IPS-18a (cell line): ENCODE data around the gene BMERB1.
"Not testable (repeated sequence)": the region's sequence is repeated elsewhere in the genome, so short reads cannot be mapped to it uniquely, and the experiment has no call there.

Experiments
- H3K27ac ChIP-seq: one replicate; pipeline ENCODE4 v1.5.1; 2013; ENCODE audit warnings: low read length
- H3K27me3 ChIP-seq: one replicate; pipeline ENCODE4 v1.6.1; 2013; ENCODE audit warnings: mild to moderate bottlenecking, low read length; ENCODE audit not compliant: control insufficient read depth, insufficient read depth
- H3K36me3 ChIP-seq: one replicate; pipeline ENCODE4 v1.6.1; 2013; ENCODE audit warnings: low read depth, low read length; ENCODE audit not compliant: control insufficient read depth
- H3K4me1 ChIP-seq: one replicate; pipeline ENCODE4 v1.6.1; 2013; ENCODE audit warnings: low read depth, low read length; ENCODE audit not compliant: control insufficient read depth
- H3K4me3 ChIP-seq: one replicate; pipeline ENCODE4 v1.5.1; 2013; ENCODE audit warnings: low read length
- H3K9ac ChIP-seq: one replicate; pipeline ENCODE4 v1.6.1; 2013; ENCODE audit warnings: mild to moderate bottlenecking, low read length, moderate library complexity
- H3K9me3 ChIP-seq: one replicate; pipeline ENCODE4 v1.6.1; 2013; ENCODE audit warnings: low read depth, low read length; ENCODE audit not compliant: control insufficient read depth

Gene BMERB1

GRCh38 chr16:15450624-15451023 is 16.2 kb downstream of the BMERB1 start:
- Histone ChIP-seq H3K9me3 (no peaks in the 10 kb centered on the region), H3K27ac (no peak overlapping the region), H3K36me3 (no peaks in the 10 kb centered on the region), H3K9ac (no peak overlapping the region), H3K4me1 (no peaks in the 10 kb centered on the region), H3K27me3 (no peaks in the 10 kb centered on the region), H3K4me3 (no peak overlapping the region)

- H3K27me3 ChIP-seq, result no peaks in the 10 kb centered on the region
- H3K9me3 ChIP-seq, result no peaks in the 10 kb centered on the region
- no peaks in the 10 kb centered on the region for H3K36me3 ChIP-seq
- H3K4me1 ChIP-seq, result no peaks in the 10 kb centered on the region
- no peak overlapping the region for H3K4me3 ChIP-seq
- H3K27ac ChIP-seq, result no peak overlapping the region
- H3K9ac ChIP-seq, result no peak overlapping the region
Observed at GRCh38 chr16:15451098-15451731, 16.8 kb downstream of the BMERB1 start.

GRCh38 chr16:15452246-15452855 is 18.0 kb downstream of the BMERB1 start:
- Histone ChIP-seq H3K4me3 (no peak overlapping the region), H3K27me3 (no peaks in the 10 kb centered on the region), H3K36me3 (no peaks in the 10 kb centered on the region), H3K9me3 (no peaks in the 10 kb centered on the region), H3K27ac (no peak overlapping the region), H3K9ac (no peak overlapping the region), H3K4me1 (no peaks in the 10 kb centered on the region)

- not testable (repeated sequence) for H3K27ac ChIP-seq
Observed at GRCh38 chr16:15453296-15453695, 18.9 kb downstream of the BMERB1 start.

GRCh38 chr16:15454933-15455332 is 20.5 kb downstream of the BMERB1 start:
- not testable (repeated sequence) for H3K36me3 ChIP-seq, H3K27ac ChIP-seq, H3K9me3 ChIP-seq, H3K9ac ChIP-seq, H3K27me3 ChIP-seq, H3K4me1 ChIP-seq, H3K4me3 ChIP-seq

More at GRCh38 chr16:15453296-15453695, 18.9 kb downstream of the BMERB1 start:
- H3K36me3 ChIP-seq, H3K4me1 ChIP-seq, H3K27me3 ChIP-seq, H3K9ac ChIP-seq, H3K4me3 ChIP-seq, H3K9me3 ChIP-seq: not testable (repeated sequence)

- Histone ChIP-seq H3K27me3 (no peaks in the 10 kb centered on the region), H3K36me3 (no peaks in the 10 kb centered on the region), H3K4me1 (no peaks in the 10 kb centered on the region), H3K4me3 (no peak overlapping the region), H3K9ac (no peak overlapping the region), H3K27ac (no peak overlapping the region), H3K9me3 (no peaks in the 10 kb centered on the region)
Observed at GRCh38 chr16:15457400-15457799, 23.0 kb downstream of the BMERB1 start.

- Histone ChIP-seq H3K9ac (no peak overlapping the region), H3K36me3 (no peaks in the 10 kb centered on the region), H3K27ac (no peak overlapping the region), H3K27me3 (no peaks in the 10 kb centered on the region), H3K4me1 (no peaks in the 10 kb centered on the region), H3K4me3 (no peak overlapping the region), H3K9me3 (no peaks in the 10 kb centered on the region)
Observed at GRCh38 chr16:15457958-15458357, 23.6 kb downstream of the BMERB1 start.

- Histone ChIP-seq H3K4me1 (no peaks in the 10 kb centered on the region), H3K9ac (no peak overlapping the region), H3K27ac (no peak overlapping the region), H3K36me3 (no peaks in the 10 kb centered on the region), H3K4me3 (no peak overlapping the region), H3K9me3 (no peaks in the 10 kb centered on the region), H3K27me3 (no peaks in the 10 kb centered on the region)
Observed at GRCh38 chr16:15459791-15460190, 25.4 kb downstream of the BMERB1 start.

- no peaks in the 10 kb centered on the region for H3K4me1 ChIP-seq
- no peaks in the 10 kb centered on the region for H3K9me3 ChIP-seq
- H3K36me3 ChIP-seq, result no peaks in the 10 kb centered on the region
- no peak overlapping the region for H3K27ac ChIP-seq
- no peaks in the 10 kb centered on the region for H3K27me3 ChIP-seq
- no peak overlapping the region for H3K4me3 ChIP-seq
- H3K9ac ChIP-seq, result no peak overlapping the region
Observed at GRCh38 chr16:15460601-15461000, 26.2 kb downstream of the BMERB1 start.

GRCh38 chr16:15461376-15461775 is 27.0 kb downstream of the BMERB1 start:
- Histone ChIP-seq H3K9me3 (no peaks in the 10 kb centered on the region), H3K27ac (no peak overlapping the region), H3K36me3 (no peaks in the 10 kb centered on the region), H3K9ac (no peak overlapping the region), H3K4me3 (no peak overlapping the region), H3K27me3 (no peaks in the 10 kb centered on the region), H3K4me1 (no peaks in the 10 kb centered on the region)

- no peaks in the 10 kb centered on the region for H3K4me1 ChIP-seq
- H3K27me3 ChIP-seq, result no peaks in the 10 kb centered on the region
- no peaks in the 10 kb centered on the region for H3K9me3 ChIP-seq
- H3K9ac ChIP-seq, result no peak overlapping the region
- no peaks in the 10 kb centered on the region for H3K36me3 ChIP-seq
- no peak overlapping the region for H3K27ac ChIP-seq
- H3K4me3 ChIP-seq, result no peak overlapping the region
Observed at GRCh38 chr16:15464401-15465186, 30.2 kb downstream of the BMERB1 start.
